Osteoblast (primary cell): ENCODE measurements around the gene RHOJ. TPM values are rescaled to one million over a fixed set of nuclear protein-coding genes. Genes with fewer than 3 reads are reported as not detected.
A peak's percentile ranks its signal among the peaks of the same experiment; 100 is the strongest.

Experiments
- DNase-seq: peaks from one replicate; pipeline ENCODE4 v3.0.0; 2011; ENCODE audit warnings: low spot score, mixed read lengths; ENCODE audit not compliant: insufficient read length; ENCODE audit errors: missing footprints
- H2AFZ ChIP-seq: 2 replicates; pipeline ENCODE4 v1.6.0; 2011; ENCODE audit warnings: mild to moderate bottlenecking, low read length
- H3K27ac ChIP-seq: 2 replicates; pipeline ENCODE4 v1.5.1; 2011; ENCODE audit warnings: mild to moderate bottlenecking, low read depth, low read length, moderate library complexity
- H3K27me3 ChIP-seq: 2 replicates; pipeline ENCODE4 v1.6.0; 2012; ENCODE audit warnings: mild to moderate bottlenecking, control low read depth, inconsistent platforms, low read length, moderate library complexity; ENCODE audit not compliant: insufficient read depth
- H3K36me3 ChIP-seq: 2 replicates; pipeline ENCODE4 v1.5.1; 2011; ENCODE audit warnings: mild to moderate bottlenecking, low read length, control low read depth, moderate library complexity; ENCODE audit not compliant: insufficient read depth
- H3K4me1 ChIP-seq: 2 replicates; pipeline ENCODE4 v1.5.1; 2011; ENCODE audit warnings: mild to moderate bottlenecking, low read length, control low read depth, moderate library complexity; ENCODE audit not compliant: insufficient read depth
- H3K4me2 ChIP-seq: 2 replicates; pipeline ENCODE4 v1.6.0; 2011; ENCODE audit warnings: mild to moderate bottlenecking, low read length; ENCODE audit not compliant: insufficient read depth
- H3K4me3 ChIP-seq: fragments of 200-600 bp; sonication (generic); 3 replicates; pipeline ENCODE4 v1.5.1; 2012; ENCODE audit warnings: mild to moderate bottlenecking, low read length, inconsistent platforms; ENCODE audit not compliant: insufficient read depth
- H3K79me2 ChIP-seq: 2 replicates; pipeline ENCODE4 v1.6.0; 2012; ENCODE audit warnings: mild to moderate bottlenecking, low read length, control low read depth, inconsistent platforms; ENCODE audit not compliant: insufficient read depth
- H3K9me3 ChIP-seq: 2 replicates; pipeline ENCODE4 v1.5.1; 2011; ENCODE audit warnings: low read depth, low read length, control low read depth
- H4K20me1 ChIP-seq: 2 replicates; pipeline ENCODE4 v1.6.0; 2012; ENCODE audit warnings: mild to moderate bottlenecking, low read length, control low read depth; ENCODE audit not compliant: insufficient read depth
- total RNA-seq: library from RNA; depleted of rRNA; stranded (reverse); fragments of >200 nt; gene quantifications from 2 replicates; pipeline ENCODE4 v1.2.3, GENCODE V29; 2012
- TF ChIP-seq, protein P1 (sequence below): IDR thresholded peaks from 2 replicates; pipeline ENCODE4 v1.5.1; 2011; ENCODE audit warnings: mild to moderate bottlenecking, low read depth, low read length, moderate library complexity; ENCODE audit errors: extremely low read depth

The RHOJ gene
- total RNA-seq: 3.8 and 4.3 TPM in 2 replicates

GRCh38 chr14:63204407-63205043 lies at the start of gene RHOJ:
TSS of gene RHOJ (plus strand) at chr14:63204443. CDS start at chr14:63204870, 427 bp downstream.
- Histone ChIP-seq H3K4me3 (peak within 1 kb of the TSS; percentile 70), H4K20me1 (no peaks in the 10 kb centered on the region), H3K4me1 (peaks cover 16% of the 10 kb centered on the region), H3K4me2 (peak within 1 kb of the TSS; percentile 96), H3K36me3 (no peaks in the 10 kb centered on the region), H3K27ac (peak within 1 kb of the TSS; percentile 84), H3K27me3 (no peaks in the 10 kb centered on the region), H3K79me2 (no peaks in the 10 kb centered on the region), H3K9me3 (no peaks in the 10 kb centered on the region), H2AFZ (peak within 1 kb of the TSS; percentile 97)
- DNase-seq: peak; percentile 41
- TF ChIP-seq, protein P1, sequence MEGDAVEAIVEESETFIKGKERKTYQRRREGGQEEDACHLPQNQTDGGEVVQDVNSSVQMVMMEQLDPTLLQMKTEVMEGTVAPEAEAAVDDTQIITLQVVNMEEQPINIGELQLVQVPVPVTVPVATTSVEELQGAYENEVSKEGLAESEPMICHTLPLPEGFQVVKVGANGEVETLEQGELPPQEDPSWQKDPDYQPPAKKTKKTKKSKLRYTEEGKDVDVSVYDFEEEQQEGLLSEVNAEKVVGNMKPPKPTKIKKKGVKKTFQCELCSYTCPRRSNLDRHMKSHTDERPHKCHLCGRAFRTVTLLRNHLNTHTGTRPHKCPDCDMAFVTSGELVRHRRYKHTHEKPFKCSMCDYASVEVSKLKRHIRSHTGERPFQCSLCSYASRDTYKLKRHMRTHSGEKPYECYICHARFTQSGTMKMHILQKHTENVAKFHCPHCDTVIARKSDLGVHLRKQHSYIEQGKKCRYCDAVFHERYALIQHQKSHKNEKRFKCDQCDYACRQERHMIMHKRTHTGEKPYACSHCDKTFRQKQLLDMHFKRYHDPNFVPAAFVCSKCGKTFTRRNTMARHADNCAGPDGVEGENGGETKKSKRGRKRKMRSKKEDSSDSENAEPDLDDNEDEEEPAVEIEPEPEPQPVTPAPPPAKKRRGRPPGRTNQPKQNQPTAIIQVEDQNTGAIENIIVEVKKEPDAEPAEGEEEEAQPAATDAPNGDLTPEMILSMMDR: no peak

GRCh38 chr14:63155511-63156185 lies 48.6 kb upstream of the RHOJ start:
- H3K27me3 ChIP-seq: no peaks in the 10 kb centered on the region
- no peaks in the 10 kb centered on the region for H3K79me2 ChIP-seq
- H3K4me1 ChIP-seq: no peaks in the 10 kb centered on the region
- no peak overlapping the region for H3K27ac ChIP-seq
- TF ChIP-seq, protein P1: no peak
- no peaks in the 10 kb centered on the region for H3K9me3 ChIP-seq
- H2AFZ ChIP-seq: no peak overlapping the region
- no peak overlapping the region for H3K4me2 ChIP-seq
- peak; percentile 43 for DNase-seq
- no peaks in the 10 kb centered on the region for H4K20me1 ChIP-seq
- H3K36me3 ChIP-seq: no peaks in the 10 kb centered on the region
- no peak overlapping the region for H3K4me3 ChIP-seq

DNA sequence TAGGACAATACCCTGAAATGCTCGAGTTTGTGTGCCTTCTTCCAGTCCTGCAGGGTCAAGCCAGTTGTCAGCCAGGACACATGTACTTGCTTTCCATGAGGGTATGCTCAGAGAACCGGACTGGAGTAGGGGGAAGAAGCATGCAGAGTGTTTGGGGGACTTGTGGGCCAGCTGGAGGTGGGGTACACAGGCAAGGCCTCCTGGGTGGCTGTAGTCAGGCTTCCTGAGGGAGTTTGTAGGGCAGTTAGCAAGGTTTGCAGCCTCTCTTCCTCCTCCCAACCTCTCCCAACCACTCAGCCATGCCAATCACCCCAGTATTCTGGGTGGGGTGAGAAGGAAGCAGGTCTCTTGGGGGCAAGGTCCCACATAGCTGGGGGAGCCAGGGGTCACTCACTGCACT lies 47.0 kb upstream of the RHOJ start:
- TF ChIP-seq, protein P1: no peak
- Histone ChIP-seq H3K4me1 (no peaks in the 10 kb centered on the region), H2AFZ (no peak overlapping the region), H3K4me3 (no peak overlapping the region), H4K20me1 (no peaks in the 10 kb centered on the region), H3K79me2 (no peaks in the 10 kb centered on the region), H3K27me3 (no peaks in the 10 kb centered on the region), H3K36me3 (no peaks in the 10 kb centered on the region), H3K27ac (no peak overlapping the region), H3K9me3 (no peaks in the 10 kb centered on the region), H3K4me2 (no peak overlapping the region)
- no peak for DNase-seq

GRCh38 chr14:63163306-63163705 lies 40.9 kb upstream of the RHOJ start:
- Histone ChIP-seq H4K20me1 (no peaks in the 10 kb centered on the region), H3K27me3 (no peaks in the 10 kb centered on the region)
- TF ChIP-seq, protein P1: no peak

More at GRCh38 chr14:63163306-63163705, 40.9 kb upstream of the RHOJ start:
- Histone ChIP-seq H3K27ac (no peak overlapping the region), H3K36me3 (no peaks in the 10 kb centered on the region), H2AFZ (no peak overlapping the region), H3K4me3 (no peak overlapping the region), H3K4me2 (no peak overlapping the region), H3K79me2 (no peaks in the 10 kb centered on the region), H3K4me1 (no peaks in the 10 kb centered on the region), H3K9me3 (no peaks in the 10 kb centered on the region)
- no peak for DNase-seq
